Esophagus muscularis mucosa (tissue), 4 donors: ENCODE data around the gene MAGI1. TPM values are rescaled to one million over a fixed set of nuclear protein-coding genes. Genes with fewer than 3 reads are reported as not detected.

Experiments
- DNase-seq: peaks from one replicate; pipeline ENCODE4 v3.0.0-alpha.2; 2017; ENCODE audit errors: extremely low spot score
- H3K27ac ChIP-seq, 4 donors: fragments of 200-600 bp; sonication (generic); replicated peaks in 1 of 4; 1 replicate in 3 of 4; 2 replicates in 1 of 4; pipeline ENCODE4 v1.5.1; 2016 to 2019; ENCODE audit warnings: mild to moderate bottlenecking in 1 of 4
- H3K27me3 ChIP-seq, 4 donors: fragments of 200-600 bp; sonication (generic); one replicate each; pipeline versions ENCODE4 v1.5.1 to v1.6.0; 2016 to 2019
- H3K36me3 ChIP-seq, 4 donors: fragments of 200-600 bp; sonication (generic); one replicate each; pipeline ENCODE4 v1.5.1; 2016 to 2019
- H3K4me1 ChIP-seq, 4 donors: fragments of 200-600 bp; sonication (generic); one replicate each; pipeline ENCODE4 v1.5.1; 2016 to 2019
- H3K4me3 ChIP-seq, 4 donors: fragments of 200-600 bp; sonication (generic); 1 replicate in 2 of 4; 2 replicates in 2 of 4; pipeline ENCODE4 v1.5.1; 2016 to 2019; ENCODE audit warnings: mild to moderate bottlenecking in 4 of 4, moderate library complexity in 1 of 4
- H3K9me3 ChIP-seq, 4 donors: fragments of 200-600 bp; sonication (generic); 1 replicate in 3 of 4; 2 replicates in 1 of 4; pipeline ENCODE4 v1.5.1; 2016 to 2019
- CTCF ChIP-seq, 3 experiments: fragments of 200-600 bp in 2 of 3; fragments of 450-650 bp in 1 of 3; sonication (generic) in 2 of 3; IDR thresholded peaks; one replicate each; pipeline ENCODE4 v1.5.1; 2017 to 2019; ENCODE audit warnings: antibody characterized with exemption in 3 of 3, mild to moderate bottlenecking in 2 of 3, moderate library complexity in 1 of 3
- EP300 ChIP-seq: sonication (generic); formaldehyde crosslinking; IDR thresholded peaks from one replicate; pipeline ENCODE4 v1.6.1; 2017; ENCODE audit warnings: antibody characterized with exemption
- POLR2A ChIP-seq: fragments of 450-650 bp; IDR thresholded peaks from one replicate; pipeline ENCODE4 v1.6.1; 2017; ENCODE audit warnings: antibody characterized with exemption, moderate library complexity, mild to moderate bottlenecking, low read depth
- POLR2AphosphoS5 ChIP-seq, 2 donors: sonication (generic); formaldehyde crosslinking; IDR thresholded peaks; one replicate each; pipeline ENCODE4 v1.6.1; 2017; ENCODE audit warnings: antibody characterized with exemption in 2 of 2
- WGBS: methylation state at CpG from one replicate; pipeline ENCODE4 v1.1.5; 2018; 5-methylcytosine and 5-hydroxymethylcytosine counted together
- intact Hi-C: fragments of 100-400 bp; cut with DNase I; formaldehyde crosslinking; loops from one replicate; pipeline ENCODE4 v1.15.1; 2023
- total RNA-seq, 4 donors: library from RNA; depleted of rRNA; stranded (reverse); fragments of >200 nt; gene quantifications; one replicate each; pipeline versions ENCODE4 v1.1.0 to v1.2.1, GENCODE V29; 2016

Gene MAGI1
- total RNA-seq, 4 donors from 2014 or later = 17.1 to 35.1 (median 25.2) TPM

- intact Hi-C loops = no loop called here
- TF ChIP-seq POLR2AphosphoS5 (IDR thresholded peaks at IDR 0.05) (no peak), EP300 (no peak), CTCF (IDR thresholded peaks at IDR 0.05) (no peak), POLR2A (no peak)
- no peak overlapping the region for H3K27ac ChIP-seq
- H3K4me3 ChIP-seq = no peak overlapping the region
- H3K4me1 ChIP-seq = no peaks in the 10 kb centered on the region
- H3K9me3 ChIP-seq = no peaks in the 10 kb centered on the region
- no peaks in the 10 kb centered on the region for H3K27me3 ChIP-seq
- WGBS = 64% methylated on average over 7 of the region's 7 CpGs
- H3K36me3 ChIP-seq = no peaks in the 10 kb centered on the region
- no peak for DNase-seq
These were observed 405.6 kb downstream of the MAGI1 start for GRCh38 chr3:65633018-65633638.

GRCh38 chr3:65632414-65632813 lies 406.3 kb downstream of the MAGI1 start:
- Histone ChIP-seq H3K27ac (no peak overlapping the region), H3K4me3 (no peak overlapping the region), H3K36me3 (no peaks in the 10 kb centered on the region), H3K4me1 (no peaks in the 10 kb centered on the region), H3K27me3 (no peaks in the 10 kb centered on the region), H3K9me3 (no peaks in the 10 kb centered on the region)
- intact Hi-C loops = no loop called here
- DNase-seq = no peak
- TF ChIP-seq EP300 (no peak), POLR2A (no peak), POLR2AphosphoS5 (IDR thresholded peaks at IDR 0.05) (no peak), CTCF (IDR thresholded peaks at IDR 0.05) (no peak)

DNA sequence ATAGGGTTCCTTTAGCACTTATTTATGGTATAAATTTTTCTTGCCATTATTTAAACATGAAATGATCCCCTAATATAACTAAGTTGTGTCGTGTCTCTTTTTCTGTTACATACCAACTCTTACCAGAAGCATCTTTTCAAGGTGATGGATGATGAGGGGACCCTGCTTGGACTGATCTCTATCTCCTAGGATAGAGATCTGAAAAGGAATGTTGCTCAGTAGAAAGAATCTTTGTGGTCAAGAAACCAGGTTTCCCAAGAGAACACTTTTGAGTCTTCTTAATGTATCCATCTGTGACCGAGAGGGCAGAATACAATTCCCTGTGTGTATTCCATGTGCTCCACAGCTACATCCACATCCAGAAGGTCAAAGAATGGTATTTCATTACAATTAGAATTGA lies 409.7 kb downstream of the MAGI1 start:
- 87% methylated on average over 2 of the region's 2 CpGs for WGBS
- TF ChIP-seq CTCF (IDR thresholded peaks at IDR 0.05) (no peak), POLR2A (no peak), POLR2AphosphoS5 (IDR thresholded peaks at IDR 0.05) (no peak), EP300 (no peak)
- Histone ChIP-seq H3K27ac (no peak overlapping the region), H3K9me3 (no peaks in the 10 kb centered on the region), H3K4me1 (no peaks in the 10 kb centered on the region), H3K4me3 (no peak overlapping the region), H3K36me3 (no peaks in the 10 kb centered on the region), H3K27me3 (no peaks in the 10 kb centered on the region)
- intact Hi-C loops = no loop called here
- DNase-seq = no peak

- Histone ChIP-seq H3K4me1 (no peaks in the 10 kb centered on the region), H3K9me3 (no peaks in the 10 kb centered on the region), H3K4me3 (no peak overlapping the region), H3K36me3 (no peaks in the 10 kb centered on the region), H3K27ac (no peak overlapping the region), H3K27me3 (no peaks in the 10 kb centered on the region)
- no peak for DNase-seq
- TF ChIP-seq EP300 (no peak), POLR2A (no peak), POLR2AphosphoS5 (IDR thresholded peaks at IDR 0.05) (no peak), CTCF (IDR thresholded peaks at IDR 0.05) (no peak)
- intact Hi-C loops = no loop called here
- 98% methylated on average over 3 of the region's 3 CpGs for WGBS
These were observed 411.7 kb downstream of the MAGI1 start for GRCh38 chr3:65627062-65627461.

DNA sequence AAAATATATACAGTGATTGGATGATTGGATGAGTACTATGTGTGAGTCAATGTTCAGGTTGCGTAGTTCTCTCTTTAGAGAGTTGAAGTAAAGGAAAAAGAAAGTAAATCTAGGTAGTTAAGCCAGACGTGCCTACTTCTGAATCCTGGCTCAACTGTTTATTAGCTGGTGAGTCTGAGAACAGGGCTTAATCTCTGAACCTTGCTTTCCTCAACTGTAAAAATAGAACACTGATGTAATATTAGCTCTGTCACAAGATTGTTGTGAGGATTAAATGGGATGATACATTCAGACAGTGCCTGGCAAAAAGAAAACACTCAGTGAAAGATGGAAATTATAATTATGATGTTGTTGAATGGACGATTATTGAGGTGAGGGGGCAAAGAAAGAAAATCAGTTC lies 413.4 kb downstream of the MAGI1 start:
- DNase-seq = no peak
- no peaks in the 10 kb centered on the region for H3K9me3 ChIP-seq
- H3K27ac ChIP-seq = no peak overlapping the region
- no peaks in the 10 kb centered on the region for H3K27me3 ChIP-seq
- H3K4me3 ChIP-seq = no peak overlapping the region
- intact Hi-C loops = no loop called here
- peaks cover 0 to under 1% (median 0%) of the 10 kb centered on the region in 4 donors for H3K4me1 ChIP-seq
- no peak for TF ChIP-seq POLR2AphosphoS5 (IDR thresholded peaks at IDR 0.05)
- TF ChIP-seq CTCF (IDR thresholded peaks at IDR 0.05) = no peak
- TF ChIP-seq EP300 = no peak
- no peak for TF ChIP-seq POLR2A
- no peaks in the 10 kb centered on the region for H3K36me3 ChIP-seq
- WGBS = 25% methylated on average over 3 of the region's 3 CpGs
